Measurements from ENCODE around the gene ZNF732.

GRCh38 chr4:223913-224497, 81.3 kb downstream of the ZNF732 start:
- TF ChIP-seq ZNF274 (IDR thresholded peaks at IDR 0.05; ENCODE audit: borderline replicate concordance, low read depth, low read length) (no peak), FOXK1 (CRISPR knock-in tag; IDR thresholded peaks at IDR 0.05; ENCODE audit: borderline replicate concordance) (no peak), POLR2A (conservative IDR thresholded peaks at IDR 0.05) (no peak)

All from K562 (cell line).